Choroid plexus epithelial cell (primary cell): ENCODE data around the gene KIF7.

Experiments
- DNase-seq: peaks from one replicate; pipeline ENCODE4 v3.0.0-alpha.2; 2010; ENCODE audit warnings: low read depth
- H3K4me3 ChIP-seq: 2 replicates; pipeline ENCODE4 v1.5.1; 2011; ENCODE audit warnings: low read depth, mild to moderate bottlenecking, control low read depth, low read length, moderate library complexity
- CTCF ChIP-seq: conservative IDR thresholded peaks from 2 replicates; pipeline ENCODE4 v1.5.1; 2011; ENCODE audit warnings: low read depth, mild to moderate bottlenecking, control low read depth, inconsistent platforms, low read length, moderate library complexity

The KIF7 gene

DNA sequence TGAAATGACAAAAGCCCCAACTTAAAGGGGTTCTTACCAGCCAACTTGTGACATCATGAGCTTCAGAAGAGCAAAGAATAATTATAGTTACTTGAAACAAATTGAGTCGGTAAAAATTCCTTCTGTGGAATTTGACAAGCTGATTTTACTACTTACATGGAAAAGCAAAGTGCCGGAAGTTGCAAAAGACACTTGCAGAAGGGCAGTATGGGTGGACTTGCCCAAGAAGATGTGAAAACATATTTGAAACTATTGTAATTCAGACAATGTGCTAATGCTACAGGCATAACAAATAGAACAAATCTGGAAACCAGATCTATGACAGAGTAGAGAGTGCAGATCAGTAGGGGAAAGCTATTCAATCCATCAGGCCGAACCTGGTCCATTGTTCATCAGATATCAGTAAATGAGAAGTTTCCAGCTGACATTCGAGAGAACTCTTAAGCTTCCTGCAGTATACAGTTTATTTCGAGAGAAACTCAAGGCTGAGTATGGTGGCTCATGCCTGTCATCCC lies 2.5 kb upstream of the KIF7 start:
- TF ChIP-seq CTCF: no peak
- H3K4me3 ChIP-seq: no peak overlapping the region
- no peak for DNase-seq

DNA sequence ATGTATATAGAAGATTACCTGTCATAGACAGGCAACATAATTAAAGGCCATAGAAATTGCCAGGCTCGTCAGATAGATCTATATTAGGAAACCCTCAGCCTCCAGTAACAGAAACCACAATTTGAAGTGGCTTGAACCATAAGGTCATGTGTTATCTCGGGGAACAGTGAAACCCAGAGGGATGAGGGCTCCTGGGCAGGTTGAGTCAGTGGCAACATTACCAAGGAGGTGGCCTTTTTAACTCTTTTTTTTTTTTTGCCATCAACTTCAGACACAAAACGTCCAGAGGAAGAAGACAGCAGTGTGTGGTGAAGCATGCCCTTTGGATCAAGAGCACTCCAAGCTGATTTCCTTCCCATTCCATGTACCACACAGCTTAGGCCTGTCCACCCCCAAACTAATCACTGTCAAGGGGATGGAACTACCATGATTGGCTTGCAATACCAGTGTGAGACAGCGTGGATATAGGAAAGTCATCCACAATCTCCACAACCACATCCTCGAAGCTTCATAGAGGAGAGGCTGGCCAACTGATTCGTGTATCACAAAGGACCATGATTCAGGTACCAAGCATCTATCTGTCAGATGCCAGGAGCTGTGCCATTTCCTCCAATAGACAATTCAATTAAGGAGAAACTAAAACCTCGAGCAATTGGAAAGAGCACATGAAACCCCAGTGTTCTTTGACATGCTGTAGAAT lies 999 bp upstream of the KIF7 start:
- no peak overlapping the region for H3K4me3 ChIP-seq
- TF ChIP-seq CTCF: no peak

DNA sequence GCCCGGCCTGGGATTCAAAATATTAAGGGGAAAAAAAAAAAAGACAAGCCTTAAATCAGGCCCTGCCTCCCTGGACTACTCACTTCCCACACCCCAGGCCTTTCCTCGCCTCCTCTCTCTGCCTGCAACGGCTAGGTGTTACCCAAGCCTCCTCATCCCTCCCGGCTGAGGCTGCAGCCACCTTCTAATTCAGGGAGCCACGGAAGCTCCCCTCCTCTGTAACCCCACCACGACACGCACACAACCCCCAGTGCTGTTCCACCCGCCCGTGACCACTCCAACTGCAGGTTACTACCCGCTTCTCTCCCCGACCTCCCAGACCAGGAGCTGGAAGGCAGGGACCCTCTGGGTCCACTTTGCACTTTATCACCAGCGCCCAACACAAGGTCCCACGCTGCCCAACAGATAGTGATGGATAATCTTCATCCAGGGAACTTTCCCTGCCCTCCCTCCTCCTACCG lies 936 bp downstream of the KIF7 start:
- H3K4me3 ChIP-seq: peak overlapping the region; percentile 80
- TF ChIP-seq CTCF: no peak
- peak; percentile 38 for DNase-seq

More for the DNA sequence above, 999 bp upstream of the KIF7 start:
- no peak for DNase-seq

DNA sequence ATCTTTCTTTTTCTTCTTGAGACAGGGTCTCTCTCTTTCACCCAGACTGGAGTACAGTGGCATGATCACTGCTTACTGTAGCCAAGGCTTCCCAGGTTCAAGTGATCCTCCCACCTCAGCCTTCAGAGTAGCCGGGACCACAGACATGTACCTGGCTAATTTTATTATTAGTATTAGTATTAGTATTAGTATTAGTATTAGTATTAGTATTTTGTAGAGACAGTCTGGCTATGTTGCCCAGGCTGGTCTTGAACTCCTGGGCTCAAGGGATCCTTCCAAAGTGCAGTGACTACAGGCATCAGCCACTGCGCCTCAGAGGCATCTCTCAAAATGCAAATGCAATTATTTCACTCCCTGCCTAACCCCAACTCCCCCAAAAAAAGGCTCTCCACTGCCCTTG lies 1.7 kb downstream of the KIF7 start:
- no peak for DNase-seq
- H3K4me3 ChIP-seq: no peak overlapping the region
- no peak for TF ChIP-seq CTCF

GRCh38 chr15:89652666-89653065 lies 2.6 kb downstream of the KIF7 start:
- TF ChIP-seq CTCF: no peak
- H3K4me3 ChIP-seq: no peak overlapping the region
- DNase-seq: no peak

GRCh38 chr15:89652131-89652530 lies 3.1 kb downstream of the KIF7 start:
- TF ChIP-seq CTCF: no peak
- no peak overlapping the region for H3K4me3 ChIP-seq
- DNase-seq: no peak

DNA sequence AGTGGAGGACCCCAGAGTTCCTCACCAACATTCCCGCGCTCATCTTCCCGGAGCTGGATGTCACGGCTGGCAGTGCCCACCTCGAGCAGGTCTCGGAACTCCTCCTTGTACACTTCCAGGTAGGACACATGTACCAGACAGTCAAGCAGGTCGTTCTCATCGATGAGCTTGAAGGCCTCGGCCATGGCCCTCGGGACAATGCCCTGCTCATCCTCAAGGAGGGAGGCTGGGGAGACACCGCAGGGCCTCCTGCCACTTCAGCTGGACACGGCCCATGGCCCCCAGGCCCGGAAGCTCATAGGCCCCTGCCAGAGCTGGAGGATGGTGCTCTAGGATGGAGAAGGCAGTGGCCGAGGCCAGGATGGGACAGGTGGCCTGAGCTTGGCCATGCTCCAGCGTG lies 5.6 kb downstream of the KIF7 start:
- H3K4me3 ChIP-seq: no peak overlapping the region
- no peak for TF ChIP-seq CTCF
- DNase-seq: no peak
